Kasumi-1 (cell line): ENCODE measurements around the gene NEMP1.

Experiments used
- DNase-seq, 2 experiments: peaks; one replicate each; lab custom pipeline; 2025; lab: John Stamatoyannopoulos, UW

Gene NEMP1

DNA sequence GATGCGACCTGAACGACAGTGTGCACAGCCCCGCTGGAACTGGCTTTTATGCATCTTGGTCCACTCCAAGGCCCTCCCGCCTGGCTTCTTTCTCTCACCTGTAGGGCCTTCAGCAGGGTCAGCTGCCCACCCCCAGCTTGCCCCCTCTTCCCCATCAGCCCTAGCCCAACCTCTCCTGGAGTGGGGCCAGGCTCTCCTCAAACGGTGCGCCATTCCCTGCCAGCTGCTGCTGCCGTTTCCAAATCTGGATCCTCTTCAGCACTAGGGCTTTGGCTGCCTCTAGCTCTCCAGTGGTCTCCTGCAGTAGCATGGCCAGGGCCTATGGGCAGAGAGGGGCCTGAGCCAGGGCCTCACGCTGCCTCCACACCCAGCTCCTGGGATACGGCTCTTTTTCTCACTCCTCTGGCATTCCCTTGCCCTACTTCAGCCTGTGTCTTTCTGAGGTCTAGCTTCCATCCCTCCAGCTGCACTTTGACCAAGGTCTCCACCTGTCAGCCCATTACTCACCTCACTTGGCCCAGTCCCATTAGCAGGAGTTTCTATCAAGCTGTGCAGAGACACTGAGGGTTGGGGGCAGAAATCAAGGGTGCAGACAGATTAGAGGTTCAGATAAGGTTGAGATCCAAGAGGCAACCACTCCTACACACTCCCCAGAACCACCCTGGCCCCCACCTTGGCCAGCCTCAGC, 27.6 kb upstream of the NEMP1 start:
- DNase-seq = no peak

DNA sequence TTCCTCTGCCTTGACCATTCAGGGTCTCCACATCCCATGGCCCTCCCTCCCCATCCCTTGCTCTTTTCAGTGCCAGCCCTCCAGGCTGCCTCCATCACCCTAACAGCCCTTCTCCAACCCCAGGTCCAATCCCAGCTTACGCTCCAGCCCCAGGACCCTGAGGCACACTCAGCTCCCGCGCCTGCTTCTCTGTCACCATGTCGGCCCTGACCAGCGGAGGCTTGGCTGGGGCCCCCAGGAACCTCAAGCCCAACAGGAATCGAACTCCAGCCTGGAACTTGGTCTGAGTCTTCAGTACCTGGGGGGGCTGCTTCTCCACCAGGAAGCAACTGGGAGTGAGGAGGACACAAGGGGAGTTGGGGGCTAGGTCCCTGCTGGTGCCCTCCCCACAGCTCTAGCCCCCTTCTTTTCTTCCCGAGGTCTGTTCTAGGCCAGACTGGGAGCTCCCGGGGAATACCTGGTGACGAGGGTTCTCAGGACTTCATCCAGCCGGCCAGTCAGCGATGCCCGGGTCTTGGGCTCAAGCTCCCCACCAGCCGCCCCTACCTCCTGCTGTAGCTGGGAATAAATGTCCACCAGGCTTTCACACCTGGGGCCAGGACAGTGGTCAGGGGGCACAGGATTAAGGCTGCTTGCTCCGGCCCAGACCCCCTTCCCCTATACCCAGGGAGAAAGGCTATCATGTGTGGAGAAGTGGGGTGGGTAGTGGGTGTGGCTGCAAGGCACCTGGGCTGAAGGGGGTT, 26.6 kb upstream of the NEMP1 start:
- no peak for DNase-seq

DNA sequence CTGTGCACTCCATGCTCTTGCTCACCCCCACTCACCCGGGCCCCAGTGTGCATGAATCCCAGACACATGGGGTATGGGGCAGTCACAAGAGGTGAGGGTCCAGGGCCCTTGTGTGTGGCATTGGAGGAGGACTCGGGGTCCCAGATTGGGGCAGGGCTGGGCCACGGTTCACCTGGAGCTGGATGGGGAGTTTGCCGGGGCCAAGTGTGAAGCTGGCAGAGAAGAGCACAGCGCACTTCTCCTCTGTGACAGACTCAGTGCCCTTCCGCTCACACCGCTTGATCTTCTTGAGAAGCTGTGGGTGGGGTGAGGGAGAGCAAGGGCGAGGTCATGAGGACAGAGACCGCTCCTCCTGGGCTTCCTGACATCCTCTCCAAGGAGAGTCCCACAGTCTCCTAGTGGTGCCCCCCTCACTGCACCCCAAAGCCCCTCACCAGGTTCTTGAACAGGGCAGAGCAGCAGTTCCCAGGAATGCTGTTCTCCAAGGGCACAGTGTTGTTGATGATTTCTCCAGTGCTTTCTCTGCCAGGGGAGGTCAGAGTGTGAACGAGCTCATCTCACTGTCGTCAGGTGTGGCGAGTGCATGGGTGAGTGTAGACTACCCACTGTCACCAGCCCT, 25.8 kb upstream of the NEMP1 start:
- DNase-seq = no peak

DNA sequence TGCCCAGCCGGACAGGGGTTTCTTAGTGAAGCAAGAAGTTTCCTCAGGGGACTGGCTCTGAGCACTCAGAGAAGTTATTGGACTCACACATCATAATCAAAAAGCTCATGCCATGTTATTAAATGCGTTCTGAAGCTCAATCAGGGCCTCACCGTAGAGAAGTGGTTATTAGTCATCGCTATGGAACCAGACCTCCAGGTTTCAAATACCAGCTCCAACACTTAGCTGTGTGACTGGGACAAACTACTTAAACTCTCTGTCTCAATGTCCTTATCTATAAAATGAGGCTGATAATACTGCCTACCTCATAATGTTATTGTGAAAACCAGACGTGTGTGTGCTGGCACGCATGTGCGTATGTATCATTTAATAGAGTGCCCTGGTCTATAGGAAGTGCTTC, 25.3 kb upstream of the NEMP1 start:
- DNase-seq = no peak

DNA sequence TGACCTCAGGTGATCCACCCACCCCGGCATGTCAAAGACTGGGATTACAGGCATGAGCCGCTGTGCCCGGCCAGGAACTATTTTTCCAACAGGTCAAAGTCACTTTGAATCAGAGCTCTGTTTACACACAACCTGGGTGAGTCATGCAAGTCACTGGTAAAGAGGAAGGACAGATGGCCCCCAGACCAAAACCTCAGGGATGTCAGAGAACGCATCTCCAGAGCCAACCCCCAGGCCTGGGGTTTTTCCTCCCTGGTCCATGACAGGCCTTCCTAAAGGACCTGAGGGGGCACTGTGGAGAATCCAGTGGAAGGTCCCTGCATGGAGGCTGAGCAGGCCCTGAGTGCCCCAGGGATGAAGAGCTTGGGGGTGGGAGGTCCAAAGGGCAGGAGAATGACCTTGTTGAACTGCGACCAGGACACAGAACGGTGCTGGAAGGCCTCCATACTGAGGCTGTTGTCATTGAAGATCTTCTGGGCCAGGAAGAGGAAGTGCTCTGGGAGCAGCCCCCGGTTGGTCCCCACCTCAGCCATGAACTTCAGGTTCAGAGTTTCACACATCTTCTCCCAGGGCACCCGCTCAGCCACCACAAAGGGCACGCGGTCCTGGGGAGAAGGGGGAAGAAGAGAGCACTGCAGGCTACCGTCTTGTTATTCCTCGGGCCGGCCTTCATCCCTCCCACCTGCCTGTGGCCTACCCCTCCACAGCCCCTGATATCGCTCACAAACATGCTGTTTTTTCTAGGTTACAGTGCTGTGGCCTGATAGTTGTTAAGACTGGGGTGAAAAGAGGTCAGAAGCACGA, 23.5 kb upstream of the NEMP1 start:
- DNase-seq = peak; percentile 55 to 59

DNA sequence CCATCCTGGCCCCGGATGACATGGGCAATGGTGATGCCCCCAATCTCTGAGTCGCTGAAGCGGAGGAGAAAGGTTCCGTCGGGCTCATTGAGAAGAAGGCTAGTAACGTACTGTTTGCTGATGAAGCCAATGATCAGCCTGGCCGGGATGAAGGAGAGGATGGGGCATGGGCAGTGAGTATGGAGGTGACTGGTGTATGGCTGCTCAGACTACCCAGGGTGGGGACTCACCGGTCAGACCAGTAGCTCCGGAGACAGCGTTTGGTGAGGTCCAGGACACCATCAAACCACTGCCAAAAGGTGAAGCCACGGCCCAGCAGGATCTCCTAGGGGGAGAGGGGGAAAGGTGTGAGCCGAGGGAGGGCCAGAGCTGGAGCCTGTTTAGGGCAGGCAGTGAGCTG, 21.2 kb upstream of the NEMP1 start:
- DNase-seq = no peak

DNA sequence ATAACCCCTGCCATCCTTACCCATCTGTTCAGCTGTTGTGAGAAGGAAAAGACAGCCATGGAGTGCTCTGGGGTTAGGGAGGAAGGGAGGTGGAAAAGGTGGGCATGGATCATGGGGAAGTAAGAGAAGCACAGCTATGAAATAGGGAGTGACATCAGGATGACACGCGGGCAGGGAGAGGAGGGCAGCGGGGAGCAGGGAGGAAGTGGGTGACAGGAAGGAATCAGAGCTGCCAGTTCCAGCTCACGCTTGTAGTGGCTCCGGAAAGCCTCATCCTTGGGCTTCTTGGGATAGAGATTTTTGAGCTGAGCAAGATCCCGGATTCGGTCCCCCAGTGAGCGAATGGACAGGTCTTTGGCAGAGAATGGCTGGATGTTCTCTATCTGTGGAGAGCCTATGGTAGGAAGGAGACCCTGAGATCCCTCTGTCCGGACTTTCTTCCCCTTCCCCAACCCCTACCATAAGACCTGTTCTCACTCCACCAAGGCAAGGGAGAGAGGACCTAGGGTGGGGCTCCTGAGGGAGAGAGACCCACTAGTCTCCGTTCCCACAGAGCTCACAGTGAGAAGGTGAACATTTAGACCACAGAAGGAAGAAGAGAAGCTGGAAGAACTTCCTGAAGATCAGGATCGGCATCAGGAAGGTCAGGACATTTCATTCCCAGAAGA, 20.6 kb upstream of the NEMP1 start:
- no peak for DNase-seq

DNA sequence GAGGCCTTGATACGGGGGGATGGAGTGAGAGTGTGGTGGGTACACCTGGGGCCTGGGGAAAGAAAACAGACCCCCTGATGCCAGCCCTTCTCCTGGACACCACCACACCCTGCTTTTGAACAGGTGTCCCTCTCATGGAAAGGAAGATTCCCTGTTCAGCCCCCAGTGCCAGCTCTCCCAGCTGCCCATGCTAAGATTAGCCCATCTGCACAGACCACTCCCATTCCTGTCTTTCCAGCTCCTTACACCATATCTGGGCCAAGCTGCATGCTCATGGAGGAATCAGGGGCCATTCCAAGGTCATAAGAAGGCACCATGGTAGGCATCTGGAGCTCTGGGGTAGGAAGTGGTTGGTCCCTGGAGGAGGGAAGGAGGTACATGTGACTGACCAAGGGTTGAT, 20.0 kb upstream of the NEMP1 start:
- DNase-seq = no peak

DNA sequence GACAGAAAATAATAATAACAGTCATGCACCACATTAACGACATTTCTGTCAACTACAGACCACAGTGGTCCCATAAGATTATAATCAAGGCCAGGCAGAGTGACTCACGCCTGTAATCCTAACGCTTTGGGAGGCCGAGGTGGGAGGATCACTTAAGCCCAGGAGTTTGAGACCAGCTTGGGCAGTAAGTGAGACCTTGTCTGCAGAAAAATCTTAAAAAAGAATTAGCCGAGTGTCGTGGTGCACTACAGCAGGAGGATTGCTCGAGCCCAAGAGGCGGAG, 18.9 kb upstream of the NEMP1 start:
- DNase-seq = no peak

DNA sequence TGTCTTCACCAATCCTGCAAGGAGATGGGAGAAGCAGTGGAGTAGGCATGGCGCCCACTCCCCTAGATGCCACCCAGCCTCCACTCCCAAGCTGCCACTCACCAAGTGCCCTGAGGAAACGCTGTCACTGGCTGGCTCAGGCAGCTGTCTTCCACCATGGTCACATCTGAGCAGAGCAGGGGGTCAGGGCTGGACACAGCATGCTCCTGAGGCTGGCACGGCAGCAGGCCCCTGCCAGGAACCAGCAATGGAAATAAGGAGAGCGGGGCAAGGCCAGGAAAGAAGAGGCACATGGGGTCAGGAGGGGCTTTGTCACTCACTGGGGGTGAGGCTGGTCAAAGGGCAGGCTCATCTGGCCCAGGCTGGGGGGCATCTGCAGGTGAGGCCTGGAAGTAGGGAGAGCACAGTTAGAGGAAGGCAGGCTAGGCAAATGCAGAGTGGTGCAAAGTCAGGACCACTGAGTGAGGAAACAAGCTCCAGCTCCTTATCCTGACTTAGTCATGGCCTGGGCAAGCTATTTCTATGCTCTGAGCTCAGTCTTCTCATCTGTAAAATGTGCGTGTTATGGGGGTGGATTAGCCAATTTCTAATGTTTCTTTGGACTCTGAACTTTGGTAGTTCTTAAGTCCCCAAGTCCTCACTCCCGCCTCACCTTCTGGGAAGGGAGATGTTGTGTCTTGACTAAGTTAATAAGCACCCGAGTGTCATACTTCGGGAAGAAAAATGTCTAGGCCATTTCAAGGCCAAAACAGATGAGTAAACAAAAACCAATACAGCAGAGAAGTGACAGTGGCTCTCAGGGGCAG, 18.4 kb upstream of the NEMP1 start:
- DNase-seq = no peak

DNA sequence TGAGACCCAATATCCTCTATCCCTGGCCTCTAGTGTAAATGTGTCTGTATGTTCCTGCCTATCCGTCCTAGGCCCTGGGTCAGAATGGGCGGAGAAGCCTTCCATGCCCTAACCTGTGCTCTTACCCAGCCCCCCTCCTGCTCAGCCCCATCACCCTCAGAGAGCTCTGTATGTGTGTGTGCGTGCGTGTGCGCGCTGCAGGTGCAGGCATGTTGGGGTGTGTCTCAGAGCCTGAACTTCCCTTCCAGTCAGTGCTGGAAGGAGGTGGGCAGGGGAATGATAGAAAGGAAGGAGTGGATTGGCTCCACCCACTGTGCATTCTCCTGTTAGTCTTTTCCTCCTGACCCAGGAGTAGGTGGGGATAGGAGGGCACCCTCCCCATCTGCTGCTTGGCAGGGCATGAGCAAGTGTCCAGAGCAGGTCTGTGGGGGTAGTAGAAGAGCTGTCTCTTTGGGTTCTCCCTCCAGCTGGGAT, 17.5 kb upstream of the NEMP1 start:
- DNase-seq = no peak

DNA sequence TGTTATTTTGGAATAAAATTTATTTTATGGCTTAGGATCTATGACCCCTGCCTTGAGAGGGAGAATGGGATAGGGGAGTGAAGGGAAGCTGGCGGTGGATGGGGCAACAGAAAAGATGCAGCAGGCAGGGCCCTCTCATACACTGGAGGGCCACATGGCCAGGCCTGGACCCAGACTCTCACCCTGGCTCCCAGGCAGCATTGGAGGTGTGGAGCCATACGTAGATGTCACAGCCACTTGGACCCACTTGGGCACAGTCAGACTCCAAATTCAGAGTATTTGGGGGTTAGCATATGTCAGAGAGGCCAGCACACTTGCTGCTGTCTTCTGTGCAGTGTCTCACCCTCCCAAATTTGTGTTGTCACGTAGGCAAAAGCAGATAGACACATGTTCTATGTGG, 16.8 kb upstream of the NEMP1 start:
- no peak for DNase-seq

DNA sequence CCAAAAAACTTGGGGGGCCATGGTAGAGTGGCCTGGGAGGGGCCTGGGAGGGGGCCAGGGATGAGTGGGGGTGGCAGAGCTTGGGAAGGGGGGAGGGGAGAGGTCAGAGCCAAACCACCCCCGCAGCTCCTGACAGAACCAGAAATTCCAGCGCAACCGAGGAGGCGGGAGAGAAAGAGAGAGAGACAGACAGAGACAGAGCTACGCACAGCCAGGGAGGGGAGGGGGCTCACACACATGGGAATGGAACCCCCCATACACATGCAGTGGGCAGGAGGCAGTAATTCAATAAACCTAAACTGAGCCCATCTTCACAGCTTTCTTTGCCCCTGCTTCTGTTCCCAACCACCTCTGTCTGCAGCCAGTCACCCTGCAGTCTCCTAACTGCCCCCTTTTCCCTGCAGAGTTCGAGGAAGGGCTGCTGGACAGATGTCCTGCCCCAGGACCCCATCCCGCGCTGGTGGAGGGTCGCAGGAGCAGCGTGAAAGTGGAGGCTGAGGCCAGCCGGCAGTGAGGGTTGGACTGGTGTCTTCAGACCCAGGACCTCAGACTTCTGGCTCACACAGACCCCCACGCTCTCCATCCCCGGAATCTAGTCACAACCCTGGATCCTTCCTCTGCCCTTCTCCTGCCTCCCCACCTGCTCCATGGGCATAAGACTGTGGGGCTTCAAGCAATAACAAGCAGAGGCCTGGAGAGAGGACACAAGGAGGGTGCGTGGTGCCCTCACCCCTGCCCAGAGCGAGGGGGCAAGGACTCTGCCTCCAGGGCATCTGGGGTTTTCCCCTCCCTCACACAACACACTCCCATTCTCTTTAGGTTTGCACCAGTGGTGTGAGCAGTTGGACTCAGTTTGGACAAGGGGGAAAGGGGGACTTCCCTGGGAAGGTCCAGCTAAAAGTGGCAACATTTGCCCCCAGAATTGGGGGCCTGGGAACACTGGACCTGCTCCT, 15.9 kb upstream of the NEMP1 start:
- no peak for DNase-seq

DNA sequence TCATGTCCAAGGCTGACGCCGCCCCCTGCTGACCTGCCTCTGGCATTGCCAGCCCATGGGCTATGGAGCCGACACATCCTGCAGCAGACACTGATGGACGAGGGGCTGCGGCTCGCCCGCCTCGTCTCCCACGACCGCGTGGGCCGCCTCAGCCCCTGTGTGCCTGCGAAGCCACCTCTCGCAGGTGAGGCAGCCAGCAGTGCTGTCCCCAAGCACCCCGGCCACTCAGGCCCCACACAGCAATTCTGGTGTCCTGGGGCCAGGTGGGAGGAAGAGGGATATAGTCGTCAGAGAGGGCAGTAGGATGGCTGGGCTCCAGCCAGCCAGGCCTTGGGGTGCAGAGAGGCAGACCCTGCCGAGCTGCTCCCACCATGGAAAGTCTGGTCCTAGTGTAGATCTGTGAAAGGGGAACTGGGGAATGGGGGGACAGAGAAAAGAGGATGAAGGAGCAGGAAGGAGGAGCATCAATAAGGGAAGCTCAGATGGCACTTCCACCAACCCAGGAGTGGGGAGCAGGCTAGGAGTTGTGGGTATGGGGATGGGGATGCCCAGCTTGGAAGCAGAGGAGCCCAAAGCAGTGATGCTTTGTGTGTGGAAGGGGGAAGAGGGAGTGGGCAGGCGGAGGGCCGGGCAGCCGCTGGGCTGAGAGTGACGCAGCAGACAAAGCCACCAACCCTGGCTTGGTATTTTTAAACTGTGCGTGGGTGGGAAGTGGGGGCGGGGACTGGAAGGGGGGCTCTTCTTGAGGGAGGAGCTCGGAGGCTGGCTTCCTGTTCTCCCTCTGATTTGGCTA, 15.0 kb upstream of the NEMP1 start:
- peak; percentile 6 to 23 for DNase-seq

DNA sequence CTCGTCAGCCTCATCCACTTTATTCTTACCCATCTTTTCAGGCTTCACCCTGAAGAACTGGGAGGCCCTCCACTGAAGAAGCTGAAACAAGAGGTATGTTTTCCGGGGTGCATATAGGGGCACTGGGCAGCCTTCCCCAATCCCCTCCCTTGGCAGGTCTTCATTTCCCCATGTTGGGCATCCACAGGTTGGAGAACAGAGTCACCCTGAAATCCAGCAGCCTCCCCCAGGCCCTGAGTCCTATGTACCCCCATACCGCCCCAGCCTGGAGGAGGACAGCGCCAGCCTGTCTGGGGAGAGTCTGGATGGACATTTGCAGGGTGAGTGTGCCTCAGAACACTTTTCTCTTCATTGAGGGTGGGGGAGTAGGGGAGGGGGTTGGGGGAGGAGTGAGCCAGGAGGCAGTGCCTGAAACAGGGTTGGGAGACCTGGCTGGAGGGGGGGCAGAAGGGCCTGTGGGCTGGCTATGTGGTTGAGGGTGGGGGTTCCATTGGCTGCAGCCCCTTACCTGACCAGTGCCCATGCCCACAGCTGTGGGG, 14.4 kb upstream of the NEMP1 start:
- no peak for DNase-seq

DNA sequence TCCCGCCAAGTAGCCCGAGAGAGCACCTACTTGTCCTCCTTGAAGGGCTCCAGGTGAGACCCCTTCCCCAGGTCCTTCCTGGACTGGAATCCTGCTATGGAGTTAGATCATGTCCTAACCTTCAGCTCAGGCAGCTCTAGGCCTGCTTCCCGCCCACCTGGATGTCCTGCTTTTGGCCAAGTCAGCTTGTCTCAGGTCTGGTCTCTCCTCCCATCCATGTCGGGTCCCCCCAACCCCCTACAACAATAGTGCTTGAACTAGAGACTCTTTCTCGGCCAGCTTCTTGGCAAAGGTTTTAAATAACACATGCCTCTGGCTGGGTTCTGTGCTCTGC, 13.9 kb upstream of the NEMP1 start:
- no peak for DNase-seq

DNA sequence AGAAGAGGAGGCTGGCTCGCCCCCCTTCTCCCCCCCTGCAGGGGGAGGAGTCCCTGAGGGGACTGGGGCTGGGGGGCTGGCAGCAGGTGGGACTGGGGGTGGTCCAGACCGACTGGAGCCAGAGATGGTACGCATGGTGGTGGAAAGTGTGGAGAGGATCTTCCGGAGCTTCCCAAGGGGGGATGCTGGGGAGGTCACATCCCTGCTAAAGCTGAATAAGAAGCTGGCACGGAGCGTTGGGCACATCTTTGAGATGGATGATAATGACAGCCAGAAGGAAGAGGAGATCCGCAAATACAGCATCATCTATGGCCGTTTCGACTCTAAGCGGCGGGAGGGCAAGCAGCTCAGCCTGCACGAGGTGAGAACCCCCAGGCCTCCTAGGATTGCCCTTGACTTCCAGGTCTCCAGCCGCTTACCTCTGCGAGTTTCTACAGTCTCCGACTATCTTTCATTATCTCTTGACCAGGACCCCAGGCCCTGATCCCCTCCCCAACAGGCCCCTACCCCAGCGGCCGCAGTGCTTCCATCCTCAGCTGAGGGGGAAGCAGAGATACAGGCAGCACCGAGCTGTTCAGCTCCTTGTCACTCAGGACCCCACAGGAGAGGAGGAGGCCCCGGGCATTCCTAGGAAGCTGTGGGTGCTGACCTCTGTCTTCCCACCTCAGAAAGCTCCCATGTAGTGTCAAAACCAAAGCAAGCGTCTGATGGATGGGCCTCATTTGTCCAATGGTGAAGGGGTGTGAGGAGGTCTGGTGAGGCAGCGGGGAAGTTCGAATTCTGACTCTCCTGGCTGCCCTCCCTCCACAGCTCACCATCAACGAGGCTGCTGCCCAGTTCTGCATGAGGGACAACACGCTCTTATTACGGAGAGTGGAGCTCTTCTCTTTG, 13.3 kb upstream of the NEMP1 start:
- no peak for DNase-seq
